ENCODE results near the gene SULF2.

The SULF2 gene

DNA sequence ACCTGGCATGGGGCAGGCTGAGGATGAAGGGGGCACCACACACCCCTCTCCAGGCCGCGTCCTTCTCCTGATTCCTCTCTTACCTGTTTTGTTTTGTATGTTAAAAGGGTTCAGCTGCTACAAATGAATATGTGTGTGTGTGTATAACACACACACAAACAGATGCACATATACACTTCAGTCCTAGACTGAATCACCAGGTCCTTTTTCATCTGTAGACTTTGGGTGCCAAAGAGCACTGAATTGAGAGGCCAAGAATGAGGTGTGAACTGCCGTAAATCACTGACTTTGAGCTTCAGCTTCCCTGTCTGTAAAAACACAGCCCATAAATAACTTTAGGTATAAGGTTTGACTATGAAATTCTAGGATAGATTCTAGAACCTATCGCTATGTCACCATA lies 40.5 kb downstream of the SULF2 start:
- Histone ChIP-seq H4K20me1 (ENCODE audit: insufficient read depth) (no peaks in the 10 kb centered on the region), H3K36me3 (ENCODE audit: insufficient read depth) (no peaks in the 10 kb centered on the region), H3K27ac (no peak overlapping the region), H3K79me2 (ENCODE audit: insufficient read depth, low read depth) (no peaks in the 10 kb centered on the region), H3K27me3 (ENCODE audit: insufficient read depth, low read depth) (peaks cover 71% of the 10 kb centered on the region), H2AFZ (ENCODE audit: low read depth) (no peak overlapping the region), H3K4me1 (ENCODE audit: low read depth, poor library complexity, severe bottlenecking) (no peaks in the 10 kb centered on the region), H3K9ac (no peak overlapping the region), H3K4me2 (no peak overlapping the region), H3K4me3 (IDR thresholded peaks at IDR 0.05; ENCODE audit: insufficient read depth, low read depth, low read length) (no peak overlapping the region)
- TF ChIP-seq, protein P1, sequence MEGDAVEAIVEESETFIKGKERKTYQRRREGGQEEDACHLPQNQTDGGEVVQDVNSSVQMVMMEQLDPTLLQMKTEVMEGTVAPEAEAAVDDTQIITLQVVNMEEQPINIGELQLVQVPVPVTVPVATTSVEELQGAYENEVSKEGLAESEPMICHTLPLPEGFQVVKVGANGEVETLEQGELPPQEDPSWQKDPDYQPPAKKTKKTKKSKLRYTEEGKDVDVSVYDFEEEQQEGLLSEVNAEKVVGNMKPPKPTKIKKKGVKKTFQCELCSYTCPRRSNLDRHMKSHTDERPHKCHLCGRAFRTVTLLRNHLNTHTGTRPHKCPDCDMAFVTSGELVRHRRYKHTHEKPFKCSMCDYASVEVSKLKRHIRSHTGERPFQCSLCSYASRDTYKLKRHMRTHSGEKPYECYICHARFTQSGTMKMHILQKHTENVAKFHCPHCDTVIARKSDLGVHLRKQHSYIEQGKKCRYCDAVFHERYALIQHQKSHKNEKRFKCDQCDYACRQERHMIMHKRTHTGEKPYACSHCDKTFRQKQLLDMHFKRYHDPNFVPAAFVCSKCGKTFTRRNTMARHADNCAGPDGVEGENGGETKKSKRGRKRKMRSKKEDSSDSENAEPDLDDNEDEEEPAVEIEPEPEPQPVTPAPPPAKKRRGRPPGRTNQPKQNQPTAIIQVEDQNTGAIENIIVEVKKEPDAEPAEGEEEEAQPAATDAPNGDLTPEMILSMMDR (conservative IDR thresholded peaks at IDR 0.05; ENCODE audit: low read depth, low read length): no peak

DNA sequence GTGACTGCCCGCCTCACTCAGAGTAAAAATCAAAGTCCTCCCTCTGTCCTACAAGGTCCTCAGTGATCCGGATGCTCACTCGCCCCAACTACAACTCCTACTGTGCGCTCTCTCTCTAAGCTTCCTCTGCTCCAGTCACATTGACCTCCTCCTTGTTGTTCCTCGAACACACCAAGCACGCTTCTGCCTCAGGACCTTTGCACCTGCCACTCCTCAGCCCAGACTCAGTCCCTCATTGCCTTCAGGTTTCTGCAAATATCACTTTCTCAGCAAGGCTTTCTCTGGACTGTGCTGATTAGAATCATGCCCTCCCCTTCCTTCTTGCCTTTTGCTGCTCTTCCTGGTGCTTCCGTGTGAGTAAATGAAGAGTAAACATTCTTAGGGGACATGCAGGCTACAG lies 41.6 kb downstream of the SULF2 start:
- Histone ChIP-seq H3K4me2 (no peak overlapping the region), H4K20me1 (ENCODE audit: insufficient read depth) (no peaks in the 10 kb centered on the region), H3K4me1 (ENCODE audit: low read depth, poor library complexity, severe bottlenecking) (no peaks in the 10 kb centered on the region), H2AFZ (ENCODE audit: low read depth) (no peak overlapping the region), H3K36me3 (ENCODE audit: insufficient read depth) (no peaks in the 10 kb centered on the region), H3K4me3 (IDR thresholded peaks at IDR 0.05; ENCODE audit: insufficient read depth, low read depth, low read length) (no peak overlapping the region), H3K27me3 (ENCODE audit: insufficient read depth, low read depth) (peaks cover 69% of the 10 kb centered on the region), H3K27ac (no peak overlapping the region), H3K79me2 (ENCODE audit: insufficient read depth, low read depth) (no peaks in the 10 kb centered on the region), H3K9ac (no peak overlapping the region)
- TF ChIP-seq, protein P1 (conservative IDR thresholded peaks at IDR 0.05; ENCODE audit: low read depth, low read length): no peak

DNA sequence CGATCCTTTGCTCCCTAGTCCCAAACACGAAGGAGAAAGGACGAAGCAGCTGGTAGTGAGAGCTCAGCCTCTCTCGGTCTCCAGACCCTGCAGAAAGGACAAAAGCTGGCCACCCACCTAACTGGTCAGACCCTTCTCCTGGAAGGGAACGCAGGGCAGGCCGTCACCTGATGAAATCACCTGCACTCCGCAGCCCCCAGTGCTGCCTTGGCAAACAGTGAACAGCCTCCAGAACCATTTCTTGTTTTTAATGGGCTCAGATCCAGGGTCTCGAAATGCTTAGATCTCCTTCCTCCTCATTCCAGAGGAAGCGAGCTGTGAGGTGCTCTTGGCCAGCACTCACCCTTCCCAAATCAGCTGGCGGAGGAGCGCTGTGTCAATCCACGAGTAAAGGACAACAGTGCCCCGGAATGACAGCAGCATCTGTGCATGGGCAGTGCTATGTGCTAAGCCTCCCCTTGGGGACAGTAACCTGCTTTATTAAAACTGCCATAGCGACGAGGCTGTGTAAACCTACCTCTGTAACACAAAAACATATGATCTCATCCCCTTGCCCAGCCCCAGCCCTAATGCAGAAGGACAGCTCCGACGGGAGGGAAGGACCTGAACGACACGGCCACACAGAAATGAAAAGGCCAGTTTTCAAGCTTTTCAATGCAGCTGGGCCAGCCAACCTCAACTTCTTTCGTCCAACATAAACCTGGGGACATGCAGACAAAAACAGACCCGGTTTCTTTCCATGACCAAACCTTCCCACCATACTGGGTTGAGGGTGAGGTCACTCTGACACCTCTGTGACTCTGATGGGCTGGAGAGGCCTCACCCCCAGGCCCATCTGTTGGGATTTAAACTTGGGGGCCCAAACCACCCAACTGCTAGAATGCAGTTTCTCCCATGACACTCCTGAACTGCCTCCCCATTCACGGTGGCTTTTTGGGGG lies 43.3 kb downstream of the SULF2 start:
- Histone ChIP-seq H3K4me2 (no peak overlapping the region), H3K9ac (no peak overlapping the region), H4K20me1 (ENCODE audit: insufficient read depth) (no peaks in the 10 kb centered on the region), H3K4me3 (IDR thresholded peaks at IDR 0.05; ENCODE audit: insufficient read depth, low read depth, low read length) (no peak overlapping the region), H3K27me3 (ENCODE audit: insufficient read depth, low read depth) (peaks cover 67% of the 10 kb centered on the region), H3K4me1 (ENCODE audit: low read depth, poor library complexity, severe bottlenecking) (no peaks in the 10 kb centered on the region), H3K27ac (no peak overlapping the region), H3K79me2 (ENCODE audit: insufficient read depth, low read depth) (no peaks in the 10 kb centered on the region), H2AFZ (ENCODE audit: low read depth) (no peak overlapping the region), H3K36me3 (ENCODE audit: insufficient read depth) (no peaks in the 10 kb centered on the region)
- TF ChIP-seq, protein P1 (conservative IDR thresholded peaks at IDR 0.05; ENCODE audit: low read depth, low read length): no peak

DNA sequence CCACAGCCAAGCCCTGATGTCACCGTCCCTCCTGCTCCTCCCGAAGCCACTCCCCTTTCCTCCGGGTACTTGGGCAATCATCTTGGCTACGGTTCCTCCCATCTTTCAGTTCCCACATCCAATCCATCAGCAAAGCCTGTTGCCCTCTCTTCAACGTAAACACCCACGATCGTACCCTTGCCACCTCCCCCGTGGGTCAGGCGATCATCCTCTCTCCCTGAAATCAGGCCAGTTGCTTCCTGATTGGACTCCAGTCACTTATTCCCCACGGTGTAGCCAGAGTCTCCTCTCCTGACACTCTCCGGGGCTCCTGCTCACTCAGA lies 44.5 kb downstream of the SULF2 start:
- Histone ChIP-seq H3K4me3 (IDR thresholded peaks at IDR 0.05; ENCODE audit: insufficient read depth, low read depth, low read length) (no peak overlapping the region), H3K27ac (no peak overlapping the region), H4K20me1 (ENCODE audit: insufficient read depth) (no peaks in the 10 kb centered on the region)

More for the DNA sequence above, 44.5 kb downstream of the SULF2 start:
- no peaks in the 10 kb centered on the region for H3K4me1 ChIP-seq (ENCODE audit: low read depth, poor library complexity, severe bottlenecking)
- peaks cover 64% of the 10 kb centered on the region for H3K27me3 ChIP-seq (ENCODE audit: insufficient read depth, low read depth)
- H3K36me3 ChIP-seq (ENCODE audit: insufficient read depth): no peaks in the 10 kb centered on the region
- no peak overlapping the region for H3K4me2 ChIP-seq
- TF ChIP-seq, protein P1 (conservative IDR thresholded peaks at IDR 0.05; ENCODE audit: low read depth, low read length): no peak
- H3K9ac ChIP-seq: no peak overlapping the region
- no peak overlapping the region for H2AFZ ChIP-seq (ENCODE audit: low read depth)
- H3K79me2 ChIP-seq (ENCODE audit: insufficient read depth, low read depth): no peaks in the 10 kb centered on the region

All from KMS-11 (cell line).